OCI-LY3 (cell line): ENCODE results near the gene ADAMTS7.
A peak's percentile ranks its signal among the peaks of the same experiment; 100 is the strongest.
"Not testable (repeated sequence)": the region's sequence is repeated elsewhere in the genome, so short reads cannot be mapped to it uniquely, and the experiment has no call there.

Experiments
- H2AFZ ChIP-seq: fragments of 200-600, 300-600 bp; shearing (Covaris generic); 2 replicates; pipeline ENCODE4 v1.6.0; 2014; ENCODE audit warnings: antibody characterized with exemption, low read depth, low read length
- H3K27ac ChIP-seq: fragments of 200-600, 300-600 bp; sonication (generic); 2 replicates; pipeline ENCODE4 v1.5.1; 2014; ENCODE audit warnings: mild to moderate bottlenecking, low read length, moderate library complexity, mixed read lengths
- H3K27me3 ChIP-seq: fragments of 200-600, 300-600 bp; sonication (generic); 2 replicates; pipeline ENCODE4 v1.6.1; 2014; ENCODE audit warnings: low read depth, low read length, mixed read lengths
- H3K36me3 ChIP-seq: fragments of 200-600, 300-600 bp; sonication (generic); replicated peaks from 2 replicates; pipeline ENCODE3; 2014; ENCODE audit warnings: low read depth, low read length, mixed read lengths
- H3K4me1 ChIP-seq: fragments of 300-600, 200-600 bp; sonication (generic); 2 replicates; pipeline ENCODE4 v1.6.1; 2014; ENCODE audit warnings: low read length, mixed read lengths
- H3K4me2 ChIP-seq: fragments of 200-600, 300-600 bp; sonication (generic); 2 replicates; pipeline ENCODE4 v1.6.1; 2014; ENCODE audit warnings: low read length, mixed read lengths
- H3K4me3 ChIP-seq: fragments of 300-600, 200-600 bp; sonication (generic); 2 replicates; pipeline ENCODE4 v1.5.1; 2014; ENCODE audit warnings: antibody characterized with exemption, mild to moderate bottlenecking, low read length, moderate library complexity
- H3K79me2 ChIP-seq: fragments of 300-600, 200-600 bp; shearing (Covaris generic); 2 replicates; pipeline ENCODE4 v1.6.1; 2014; ENCODE audit warnings: mild to moderate bottlenecking, low read length, mixed read lengths
- H3K9ac ChIP-seq: fragments of 300-600, 200-600 bp; shearing (Covaris generic); 2 replicates; pipeline ENCODE4 v1.6.0; 2014; ENCODE audit warnings: mild to moderate bottlenecking, low read length, moderate library complexity
- H3K9me3 ChIP-seq: fragments of 200-600, 300-600 bp; shearing (Covaris generic); 2 replicates; pipeline ENCODE4 v1.6.1; 2014; ENCODE audit warnings: low read length, mixed read lengths; ENCODE audit not compliant: insufficient read depth
- H4K20me1 ChIP-seq: fragments of 200-600, 300-600 bp; sonication (generic); 2 replicates; pipeline ENCODE4 v1.6.1; 2016; ENCODE audit warnings: low read length, mixed read lengths; ENCODE audit not compliant: insufficient read depth
- EZH2phosphoT487 ChIP-seq: fragments of 200-600 bp; shearing (Covaris generic); IDR thresholded peaks from 2 replicates; pipeline ENCODE4 v1.6.1; 2018; ENCODE audit warnings: antibody characterized with exemption, mixed run types, low read depth
- TF ChIP-seq, protein P1 (sequence below): fragments of 200-600, 300-600 bp; sonication (generic); IDR thresholded peaks from 2 replicates; pipeline ENCODE4 v1.5.1; 2014; ENCODE audit warnings: antibody characterized with exemption, low read length, low read depth

ADAMTS7 gene

GRCh38 chr15:78757636-78757905, 53.7 kb downstream of the ADAMTS7 start:
- Histone ChIP-seq H3K9me3 (no peaks in the 10 kb centered on the region), H3K36me3 (no peaks in the 10 kb centered on the region), H3K9ac (peak overlapping the region; percentile 65), H3K79me2 (no peaks in the 10 kb centered on the region), H3K4me1 (peaks cover 76% of the 10 kb centered on the region), H2AFZ (no peak overlapping the region; the same call in 1 of the 2 replicates), H3K27ac (peak overlapping the region; percentile 93), H4K20me1 (no peaks in the 10 kb centered on the region), H3K27me3 (no peaks in the 10 kb centered on the region), H3K4me3 (peak overlapping the region; percentile 70), H3K4me2 (peak overlapping the region; percentile 89)
- TF ChIP-seq, protein P1, sequence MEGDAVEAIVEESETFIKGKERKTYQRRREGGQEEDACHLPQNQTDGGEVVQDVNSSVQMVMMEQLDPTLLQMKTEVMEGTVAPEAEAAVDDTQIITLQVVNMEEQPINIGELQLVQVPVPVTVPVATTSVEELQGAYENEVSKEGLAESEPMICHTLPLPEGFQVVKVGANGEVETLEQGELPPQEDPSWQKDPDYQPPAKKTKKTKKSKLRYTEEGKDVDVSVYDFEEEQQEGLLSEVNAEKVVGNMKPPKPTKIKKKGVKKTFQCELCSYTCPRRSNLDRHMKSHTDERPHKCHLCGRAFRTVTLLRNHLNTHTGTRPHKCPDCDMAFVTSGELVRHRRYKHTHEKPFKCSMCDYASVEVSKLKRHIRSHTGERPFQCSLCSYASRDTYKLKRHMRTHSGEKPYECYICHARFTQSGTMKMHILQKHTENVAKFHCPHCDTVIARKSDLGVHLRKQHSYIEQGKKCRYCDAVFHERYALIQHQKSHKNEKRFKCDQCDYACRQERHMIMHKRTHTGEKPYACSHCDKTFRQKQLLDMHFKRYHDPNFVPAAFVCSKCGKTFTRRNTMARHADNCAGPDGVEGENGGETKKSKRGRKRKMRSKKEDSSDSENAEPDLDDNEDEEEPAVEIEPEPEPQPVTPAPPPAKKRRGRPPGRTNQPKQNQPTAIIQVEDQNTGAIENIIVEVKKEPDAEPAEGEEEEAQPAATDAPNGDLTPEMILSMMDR: no peak
- TF ChIP-seq EZH2phosphoT487: no peak

- not testable (repeated sequence) for H4K20me1 ChIP-seq, H3K79me2 ChIP-seq, H3K27me3 ChIP-seq, H3K36me3 ChIP-seq, H3K9me3 ChIP-seq
- H2AFZ ChIP-seq: peak overlapping the region; percentile 84; the same call in 1 of the 2 replicates
- peak overlapping the region; percentile 70 for H3K4me3 ChIP-seq
- H3K9ac ChIP-seq: peak overlapping the region; percentile 65
- peak overlapping the region; percentile 89 for H3K4me2 ChIP-seq
- H3K27ac ChIP-seq: peak overlapping the region; percentile 93
- peaks cover 76% of the 10 kb centered on the region for H3K4me1 ChIP-seq
Observed at GRCh38 chr15:78756781-78757635, 54.3 kb downstream of the ADAMTS7 start.

- not testable (repeated sequence) for H3K9me3 ChIP-seq, H3K36me3 ChIP-seq, H2AFZ ChIP-seq, H3K79me2 ChIP-seq, H4K20me1 ChIP-seq, H3K27me3 ChIP-seq
- H3K4me2 ChIP-seq: peak overlapping the region; percentile 71
- H3K9ac ChIP-seq: peak overlapping the region; percentile 65; the same call in 1 of the 2 replicates
- H3K4me3 ChIP-seq: peak overlapping the region; percentile 44
- peak overlapping the region; percentile 93 for H3K27ac ChIP-seq
- H3K4me1 ChIP-seq: peaks cover 67% of the 10 kb centered on the region
- TF ChIP-seq, protein P1: peak; percentile 49
Observed at GRCh38 chr15:78755900-78756591, 55.2 kb downstream of the ADAMTS7 start.

- Histone ChIP-seq H3K4me1 (peaks cover 62% of the 10 kb centered on the region), H3K9ac (peak overlapping the region; percentile 6; the same call in 1 of the 2 replicates), H3K27ac (peak overlapping the region; percentile 7; the same call in 1 of the 2 replicates), H3K4me3 (peak overlapping the region; percentile 36), H3K4me2 (peak overlapping the region; percentile 59)
- H3K79me2 ChIP-seq, H2AFZ ChIP-seq, H3K27me3 ChIP-seq, H4K20me1 ChIP-seq, H3K36me3 ChIP-seq, H3K9me3 ChIP-seq: not testable (repeated sequence)
Observed at GRCh38 chr15:78754637-78755280, 56.5 kb downstream of the ADAMTS7 start.

- not testable (repeated sequence) for H3K9ac ChIP-seq, H3K79me2 ChIP-seq, H3K9me3 ChIP-seq, H3K27ac ChIP-seq, H3K27me3 ChIP-seq, H2AFZ ChIP-seq, H4K20me1 ChIP-seq, H3K36me3 ChIP-seq
- Histone ChIP-seq H3K4me1 (peaks cover 54% of the 10 kb centered on the region), H3K4me3 (peak overlapping the region; percentile 36; the same call in 1 of the 2 replicates), H3K4me2 (peak overlapping the region; percentile 59)
Observed at GRCh38 chr15:78753751-78754535, 57.3 kb downstream of the ADAMTS7 start.

- not testable (repeated sequence) for H3K27ac ChIP-seq, H3K4me3 ChIP-seq
Observed at GRCh38 chr15:78753359-78753659, 58.0 kb downstream of the ADAMTS7 start.

More at GRCh38 chr15:78753359-78753659, 58.0 kb downstream of the ADAMTS7 start:
- not testable (repeated sequence) for H3K36me3 ChIP-seq, H4K20me1 ChIP-seq, H2AFZ ChIP-seq, H3K27me3 ChIP-seq, H3K4me2 ChIP-seq, H3K9me3 ChIP-seq, H3K9ac ChIP-seq, H3K79me2 ChIP-seq
- peaks cover 47% of the 10 kb centered on the region for H3K4me1 ChIP-seq
